ENCODE measurements around the gene PKLR.
A peak's percentile ranks its signal among the peaks of the same experiment; 100 is the strongest.

The PKLR gene

GRCh38 chr1:155242805-155243358, 58.4 kb downstream of the PKLR start:
- in situ Hi-C loops (cut with MboI; ENCODE audit: low pct_unique_long_range_greater_than_20kb, low sequenced_read_pairs) = no loop called here
- no peak for DNase-seq

GRCh38 chr1:155241841-155242264, 59.4 kb downstream of the PKLR start:
- in situ Hi-C loops (cut with MboI; ENCODE audit: low pct_unique_long_range_greater_than_20kb, low sequenced_read_pairs) = no loop called here
- no peak for DNase-seq

- DNase-seq = peak; percentile 80
- in situ Hi-C loops (cut with MboI; ENCODE audit: low pct_unique_long_range_greater_than_20kb, low sequenced_read_pairs) = no loop called here
These were observed 60.1 kb downstream of the PKLR start for GRCh38 chr1:155241069-155241679.
